OCI-LY7 (cell line): ENCODE measurements around the gene MRPS26.

Experiments
- CTCF ChIP-seq: fragments of 200-600 bp; sonication (generic); conservative IDR thresholded peaks from 2 replicates; pipeline ENCODE4 v1.5.1; 2014; ENCODE audit warnings: mild to moderate bottlenecking, antibody characterized with exemption, low read length, moderate library complexity, mixed read lengths
- EZH2phosphoT487 ChIP-seq: fragments of 200-600 bp; sonication (generic); IDR thresholded peaks from 2 replicates; pipeline ENCODE4 v1.6.1; 2018; ENCODE audit warnings: low read depth, borderline replicate concordance, mild to moderate bottlenecking, mixed run types, antibody characterized with exemption, low read length, moderate library complexity, mixed read lengths

DNA sequence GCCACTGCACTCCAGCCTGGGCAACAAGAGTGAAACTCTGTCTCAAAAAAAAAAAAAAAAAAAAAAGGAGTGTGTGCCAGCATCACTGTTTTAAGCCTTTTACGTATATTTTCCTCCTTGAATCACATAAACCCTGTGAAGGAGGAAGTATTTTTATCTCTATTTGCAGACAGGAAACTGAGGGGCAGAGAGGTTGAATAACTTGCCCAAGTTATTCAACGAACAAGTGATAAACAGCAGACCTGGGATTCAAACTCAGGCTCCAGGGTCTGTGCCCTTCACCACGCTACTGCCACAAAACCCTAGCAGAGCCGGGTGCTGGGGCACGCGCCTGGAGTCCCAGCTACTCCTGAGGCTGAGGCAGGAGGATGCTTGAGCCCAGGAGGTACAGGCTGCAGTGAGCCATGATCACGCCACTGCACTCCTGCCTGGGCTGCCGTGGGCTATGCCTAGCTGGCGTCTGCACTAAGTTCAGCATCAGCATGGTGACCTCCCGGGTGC is 48.1 kb downstream of the MRPS26 start:
- TF ChIP-seq CTCF = no peak
- TF ChIP-seq EZH2phosphoT487 = no peak
